ENCODE data around the gene DAGLA. TPM values are rescaled to one million over a fixed set of nuclear protein-coding genes. Genes with fewer than 3 reads are reported as not detected.

DAGLA gene
- total RNA-seq, 4 donors from 2014 or later = 1.5 to 5.6 (median 3.4) TPM

- no peak overlapping the region for H3K27ac ChIP-seq
- no CpG with 5 or more reads among the region's 7 CpGs for WGBS, 2 donors (ENCODE audit: low coverage in 1 of 2)
- peaks cover 0 to 10% (median 1%) of the 10 kb centered on the region in 3 donors for H3K4me1 ChIP-seq
- H3K9me3 ChIP-seq = no peaks in the 10 kb centered on the region
- H3K4me3 ChIP-seq = no peak overlapping the region
- TF ChIP-seq CTCF (IDR thresholded peaks at IDR 0.05) (no peak), POLR2AphosphoS5 (IDR thresholded peaks at IDR 0.05) (no peak), POLR2A (IDR thresholded peaks at IDR 0.05) (no peak), EP300 (IDR thresholded peaks at IDR 0.05) (no peak)
- ATAC-seq = no peak
- H3K36me3 ChIP-seq = no peaks in the 10 kb centered on the region
- peaks cover 7% of the 10 kb centered on the region for H3K27me3 ChIP-seq
Observed at GRCh38 chr11:61771985-61772455, 91.8 kb downstream of the DAGLA start.

DNA sequence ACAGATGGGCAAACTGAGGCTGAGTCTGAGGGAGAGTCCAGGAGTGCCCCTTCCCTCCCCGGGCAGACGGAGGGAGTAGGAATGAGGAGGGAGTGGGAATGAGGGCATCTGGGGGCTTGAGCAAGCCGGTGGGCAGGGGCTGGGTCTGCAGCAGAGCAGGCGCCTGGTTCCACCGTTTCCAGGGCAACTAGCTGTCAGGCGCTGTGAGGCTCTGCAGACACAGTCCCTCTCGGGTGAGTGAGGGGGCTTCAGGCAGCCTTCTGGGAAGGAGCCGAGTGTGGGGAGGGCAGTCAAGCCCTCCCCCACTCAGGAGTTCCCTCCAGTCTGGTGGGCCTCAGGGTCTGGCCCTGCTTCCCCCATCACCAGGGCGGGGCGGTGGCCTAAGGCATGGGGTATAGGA, 93.2 kb downstream of the DAGLA start:
- H3K4me1 ChIP-seq = peaks cover 0 to 19% (median 8%) of the 10 kb centered on the region in 3 donors
- H3K27ac ChIP-seq = no peak overlapping the region
- no peak for ATAC-seq

GRCh38 chr11:61773809-61774208, 93.6 kb downstream of the DAGLA start:
- Histone ChIP-seq H3K4me3 (no peak overlapping the region), H3K27me3 (peaks cover 13% of the 10 kb centered on the region), H3K36me3 (no peaks in the 10 kb centered on the region), H3K4me1 (peaks cover 0 to 19% (median 8%) of the 10 kb centered on the region in 3 donors), H3K27ac (no peak overlapping the region), H3K9me3 (no peaks in the 10 kb centered on the region)
- TF ChIP-seq EP300 (IDR thresholded peaks at IDR 0.05) (no peak), POLR2AphosphoS5 (IDR thresholded peaks at IDR 0.05) (no peak), POLR2A (IDR thresholded peaks at IDR 0.05) (no peak), CTCF (IDR thresholded peaks at IDR 0.05) (no peak)
- ATAC-seq = no peak
- WGBS, 2 donors (ENCODE audit: low coverage in 1 of 2) = no CpG with 5 or more reads among the region's 18 CpGs

More for the DNA sequence above, 93.2 kb downstream of the DAGLA start:
- no CpG with 5 or more reads among the region's 10 CpGs for WGBS, 2 donors (ENCODE audit: low coverage in 1 of 2)
- Histone ChIP-seq H3K4me3 (no peak overlapping the region), H3K27me3 (peaks cover 13% of the 10 kb centered on the region), H3K36me3 (no peaks in the 10 kb centered on the region), H3K9me3 (no peaks in the 10 kb centered on the region)
- TF ChIP-seq CTCF (IDR thresholded peaks at IDR 0.05) (no peak), EP300 (IDR thresholded peaks at IDR 0.05) (no peak), POLR2AphosphoS5 (IDR thresholded peaks at IDR 0.05) (no peak), POLR2A (IDR thresholded peaks at IDR 0.05) (no peak)

DNA sequence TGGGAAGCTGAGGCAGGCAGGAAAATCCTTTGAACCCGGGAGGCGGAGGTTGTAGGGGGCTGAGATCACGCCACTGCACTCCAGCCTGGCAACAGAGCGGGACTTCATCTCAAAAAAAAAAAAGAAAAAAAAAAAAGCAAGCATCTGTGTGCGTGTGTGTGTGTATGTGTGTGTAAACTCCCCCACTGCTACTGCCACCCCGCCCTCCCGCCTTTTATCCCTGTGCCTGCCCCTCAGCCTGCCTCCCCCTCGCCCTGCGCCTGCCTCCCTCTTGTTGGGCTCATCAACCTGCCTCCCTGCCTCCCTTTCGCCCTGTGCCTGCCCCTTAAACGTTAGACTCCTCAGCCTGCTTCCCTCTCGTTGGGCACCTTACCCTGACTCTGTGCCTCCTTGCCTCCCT, 94.2 kb downstream of the DAGLA start:
- no peak overlapping the region for H3K4me3 ChIP-seq
- H3K27ac ChIP-seq = no peak overlapping the region
- 79 to 84% methylated on average over 9 to 11 of the region's 12 CpGs for WGBS, 2 donors (ENCODE audit: low coverage in 1 of 2)
- H3K36me3 ChIP-seq = peaks cover 0 to 6% of the 10 kb centered on the region in 2 donors
- H3K4me1 ChIP-seq = peaks cover 0 to 18% (median 8%) of the 10 kb centered on the region in 3 donors
- H3K9me3 ChIP-seq = no peaks in the 10 kb centered on the region
- peaks cover 13% of the 10 kb centered on the region for H3K27me3 ChIP-seq
- TF ChIP-seq EP300 (IDR thresholded peaks at IDR 0.05) = no peak
- no peak for TF ChIP-seq POLR2AphosphoS5 (IDR thresholded peaks at IDR 0.05)
- no peak for TF ChIP-seq POLR2A (IDR thresholded peaks at IDR 0.05)
- no peak for TF ChIP-seq CTCF (IDR thresholded peaks at IDR 0.05)
- ATAC-seq = no peak

DNA sequence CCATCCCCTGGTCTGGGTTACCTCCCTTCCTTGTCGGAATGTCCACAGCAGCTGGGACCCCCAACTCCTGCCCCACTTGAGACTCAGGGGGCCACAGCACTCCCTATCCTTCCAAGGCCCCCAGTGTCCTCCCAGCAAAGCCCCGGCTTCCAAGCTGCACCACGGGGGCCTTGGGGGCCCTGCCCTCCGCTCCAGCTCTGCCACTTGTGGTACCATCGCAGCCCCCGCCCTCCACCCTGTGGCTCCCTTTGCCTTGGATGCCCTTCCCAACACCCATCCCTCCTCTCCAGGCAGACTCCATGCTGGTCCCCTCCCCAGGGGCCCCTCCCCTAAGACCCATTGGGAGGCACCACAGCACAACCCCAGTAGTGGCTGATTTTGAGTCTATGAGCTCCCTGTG, 94.9 kb downstream of the DAGLA start:
- peaks cover 0 to 8% of the 10 kb centered on the region in 2 donors for H3K36me3 ChIP-seq
- H3K27me3 ChIP-seq = peaks cover 13% of the 10 kb centered on the region
- H3K9me3 ChIP-seq = no peaks in the 10 kb centered on the region
- peaks cover 0 to 14% (median 8%) of the 10 kb centered on the region in 3 donors for H3K4me1 ChIP-seq
- H3K4me3 ChIP-seq = no peak overlapping the region
- WGBS, 2 donors (ENCODE audit: low coverage in 1 of 2) = 100% methylated on average over 5 of the region's 6 CpGs; no CpG with 5 or more reads in 1 of the 2 donors
- no peak for TF ChIP-seq POLR2A (IDR thresholded peaks at IDR 0.05)
- TF ChIP-seq CTCF (IDR thresholded peaks at IDR 0.05) = no peak
- no peak for TF ChIP-seq POLR2AphosphoS5 (IDR thresholded peaks at IDR 0.05)
- no peak for TF ChIP-seq EP300 (IDR thresholded peaks at IDR 0.05)
- H3K27ac ChIP-seq = no peak overlapping the region
- ATAC-seq = no peak

Measured in gastroesophageal sphincter (tissue), 4 donors.